Stimulated activated CD4-positive, alpha-beta T cell treated with anti-CD3 and anti-CD28 coated beads, Interleukin-12 subunit alpha, Interleukin-12 subunit beta, amount 100 ng/mL, for 24 hours (primary cell): Measurements from ENCODE around the gene CD84.
"Not testable (repeated sequence)": the region's sequence is repeated elsewhere in the genome, so short reads cannot be mapped to it uniquely, and the experiment has no call there.

Experiments
- DNase-seq, 2 experiments: peaks; one replicate each; pipeline ENCODE4 v3.0.0-alpha.2; 2020; ENCODE audit warnings: low read depth in 2 of 2

The CD84 gene

GRCh38 chr1:160540859-160541233 lies 38.5 kb downstream of the CD84 start:
- DNase-seq: no peak

- DNase-seq: peak in 1 of 2 experiments; percentile 24
Observed at GRCh38 chr1:160539990-160540858, 39.1 kb downstream of the CD84 start.

DNA sequence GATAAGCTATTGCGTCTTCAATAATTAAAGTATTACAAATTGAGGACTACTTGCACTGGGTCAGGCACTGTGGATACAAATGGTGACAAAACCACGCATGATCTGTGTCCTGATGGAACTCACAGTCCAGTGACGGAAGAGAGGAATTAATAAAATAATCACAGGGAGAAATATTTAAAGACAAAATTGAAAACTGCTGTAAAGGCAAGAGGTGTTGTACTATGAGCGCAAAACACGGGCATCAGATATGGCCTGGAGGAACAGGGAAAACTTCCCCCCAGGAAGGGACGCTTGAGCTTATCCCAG lies 39.7 kb downstream of the CD84 start:
- DNase-seq: no peak

- DNase-seq: no peak
Observed at GRCh38 chr1:160538985-160539651, 40.2 kb downstream of the CD84 start.

DNA sequence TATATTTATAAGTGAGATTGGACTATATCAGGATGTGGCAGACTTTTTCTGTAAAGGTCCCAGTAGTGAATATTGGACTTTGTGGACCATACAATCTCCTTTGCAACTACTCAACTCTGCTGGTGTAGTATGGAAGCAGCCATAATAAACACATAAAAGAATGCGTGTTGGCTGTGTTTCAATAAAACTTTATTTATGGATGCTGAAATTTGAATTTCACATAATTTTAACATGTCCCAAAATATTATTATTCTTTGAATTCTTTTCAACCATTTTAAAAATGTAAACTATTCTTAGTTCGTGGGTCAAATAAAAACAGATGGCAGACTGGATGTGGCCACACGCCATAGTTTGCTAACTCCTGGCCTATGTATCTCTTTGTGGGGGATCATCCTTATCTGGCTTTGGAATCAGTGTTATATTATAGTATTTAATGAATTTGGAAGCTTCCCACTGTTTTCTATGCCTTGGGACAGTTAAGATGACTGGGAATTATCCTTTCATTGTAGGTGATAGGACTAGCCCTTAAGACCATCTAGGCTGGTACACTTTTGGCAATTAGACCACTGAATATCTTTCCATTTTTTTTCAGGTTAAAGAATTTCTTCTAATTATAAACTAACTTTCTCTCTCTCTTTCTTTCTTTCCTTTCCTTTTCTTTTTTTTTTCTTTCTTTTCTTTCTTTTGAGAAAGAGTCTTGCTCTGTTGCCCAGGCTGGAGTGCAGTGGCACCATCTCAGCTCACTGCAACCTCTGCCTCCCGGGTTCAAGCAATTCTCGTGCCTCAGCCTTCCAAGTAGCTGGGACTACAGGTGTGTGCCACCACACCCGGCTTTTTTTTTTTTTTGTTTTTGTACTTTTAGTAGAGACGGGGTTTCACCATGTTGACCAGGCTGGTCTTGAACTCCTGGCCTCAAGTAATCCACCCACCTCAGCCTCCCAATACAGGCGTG lies 41.3 kb downstream of the CD84 start:
- no peak for DNase-seq

- DNase-seq: no peak
Observed at GRCh38 chr1:160534823-160535605, 44.3 kb downstream of the CD84 start.

DNA sequence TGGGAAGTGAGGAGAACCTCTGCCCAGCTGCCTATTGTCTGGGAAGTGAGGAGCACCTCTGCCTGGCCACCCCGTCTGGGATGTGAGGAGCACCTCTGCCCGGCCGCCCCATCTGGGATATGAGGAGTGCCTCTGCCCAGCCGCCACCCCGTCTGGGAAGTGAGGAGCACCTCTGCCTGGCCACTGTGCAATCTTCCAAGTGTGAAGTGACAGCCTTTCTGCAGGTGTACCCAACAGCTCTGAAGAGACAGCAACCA lies 46.8 kb downstream of the CD84 start:
- DNase-seq: not testable (repeated sequence)

DNA sequence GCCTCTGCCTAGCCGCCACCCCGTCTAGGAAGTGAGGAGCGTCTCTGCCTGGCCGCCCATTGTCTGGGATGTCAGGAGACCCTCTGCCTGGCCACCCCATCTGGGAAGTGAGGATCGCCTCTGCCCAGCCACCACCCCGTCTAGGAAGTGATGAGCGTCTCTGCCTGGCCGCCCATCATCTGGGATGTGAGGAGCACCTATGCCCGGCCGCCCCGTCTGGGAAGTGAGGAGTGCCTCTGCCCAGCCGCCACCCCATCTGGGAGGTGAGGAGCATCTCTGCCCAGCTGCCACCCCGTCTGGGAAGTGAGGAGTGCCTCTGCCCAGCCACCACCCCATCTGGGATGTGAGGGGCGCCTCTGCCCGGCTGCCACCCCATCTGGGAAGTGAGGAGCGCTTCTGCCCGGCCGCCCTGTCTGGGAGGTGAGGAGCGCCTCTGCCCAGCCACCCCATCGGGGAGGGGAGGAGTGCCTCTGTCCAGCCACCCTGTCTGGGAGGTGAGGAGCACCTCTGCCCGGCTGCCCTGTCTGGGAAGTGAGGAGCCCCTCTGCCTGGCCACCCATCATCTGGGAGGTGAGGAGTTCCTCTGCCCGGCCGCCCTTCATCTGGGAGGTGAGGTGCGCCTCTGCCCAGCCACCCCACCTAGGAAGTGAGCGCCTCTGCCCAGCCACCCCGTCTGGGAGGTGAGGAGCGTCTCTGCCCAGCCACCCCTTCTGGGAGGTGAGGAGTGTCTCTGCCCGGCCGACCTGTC lies 47.3 kb downstream of the CD84 start:
- DNase-seq: not testable (repeated sequence)

DNA sequence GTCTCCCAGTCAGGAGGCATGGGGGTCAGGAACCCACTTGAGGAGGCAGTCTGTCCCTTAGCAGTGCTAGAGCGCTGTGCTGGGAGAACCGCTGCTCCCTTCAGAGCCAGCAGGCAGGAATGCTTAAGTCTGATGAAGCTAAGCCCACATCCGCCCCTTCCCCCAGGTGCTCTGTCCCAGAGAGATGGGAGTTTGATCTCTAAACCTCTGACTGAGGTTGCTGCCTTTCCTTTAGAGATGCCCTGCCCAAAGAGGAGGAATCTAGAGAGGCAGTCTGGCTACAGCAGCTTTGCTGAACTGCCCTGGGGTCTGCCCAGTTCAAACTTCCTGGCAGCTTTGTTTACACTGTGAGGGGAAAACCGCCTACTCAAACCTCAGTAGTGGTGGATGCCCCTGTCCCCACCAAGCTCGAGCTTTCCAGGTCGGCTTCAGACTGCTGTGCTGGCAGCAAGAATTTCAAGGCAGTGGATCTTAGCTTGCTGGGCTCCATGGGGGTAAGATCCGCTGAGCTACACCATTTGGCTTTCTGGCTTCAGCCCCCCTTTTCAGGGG lies 49.8 kb downstream of the CD84 start:
- DNase-seq: not testable (repeated sequence)

DNA sequence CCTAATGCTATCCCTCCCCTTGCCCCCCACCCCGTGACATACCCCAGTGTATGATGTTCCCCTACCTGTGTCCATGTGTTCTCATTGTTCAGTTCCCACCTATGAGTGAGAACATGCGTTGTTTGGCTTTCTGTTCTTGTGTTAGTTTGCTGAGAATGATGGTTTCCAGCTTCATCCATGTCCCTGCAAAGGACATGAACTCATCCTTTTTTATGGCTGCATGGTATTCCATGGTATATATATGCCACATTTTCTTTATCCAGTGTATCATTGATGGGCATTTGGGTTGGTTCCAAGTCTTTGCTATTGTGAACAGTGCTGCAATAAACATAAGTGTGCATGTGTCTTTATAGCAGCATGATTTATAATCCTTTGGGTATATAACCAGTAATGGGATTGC lies 55.5 kb downstream of the CD84 start:
- not testable (repeated sequence) for DNase-seq

- peak in 1 of 2 experiments; percentile 52 for DNase-seq
Observed at GRCh38 chr1:160522622-160523345, 56.5 kb downstream of the CD84 start, which contains the start of gene SLAMF6. Gene SLAMF6 (minus strand): TSS chr1:160523255. CDS start chr1:160523192, 63 bp downstream.

GRCh38 chr1:160522136-160522535 lies 57.2 kb downstream of the CD84 start:
- DNase-seq: no peak

DNA sequence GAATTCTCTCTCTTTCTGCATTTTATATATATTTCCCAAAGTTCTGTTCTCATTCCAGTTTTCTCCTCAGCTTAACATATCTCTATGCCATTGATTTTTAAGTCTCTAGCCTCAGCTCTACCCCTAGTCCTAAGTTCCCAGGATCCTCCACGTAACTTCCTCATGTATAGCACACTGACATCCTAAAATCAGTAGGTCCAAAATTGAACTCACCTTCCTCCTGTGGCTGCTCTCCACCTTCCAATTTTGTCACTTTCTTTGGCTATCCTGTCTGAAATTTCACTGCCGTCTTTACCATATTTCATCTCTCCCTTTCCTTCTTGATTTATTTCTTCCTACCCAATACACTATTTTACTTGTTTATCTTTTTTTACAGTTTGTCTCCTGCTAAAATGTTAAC lies 57.7 kb downstream of the CD84 start:
- no peak for DNase-seq

DNA sequence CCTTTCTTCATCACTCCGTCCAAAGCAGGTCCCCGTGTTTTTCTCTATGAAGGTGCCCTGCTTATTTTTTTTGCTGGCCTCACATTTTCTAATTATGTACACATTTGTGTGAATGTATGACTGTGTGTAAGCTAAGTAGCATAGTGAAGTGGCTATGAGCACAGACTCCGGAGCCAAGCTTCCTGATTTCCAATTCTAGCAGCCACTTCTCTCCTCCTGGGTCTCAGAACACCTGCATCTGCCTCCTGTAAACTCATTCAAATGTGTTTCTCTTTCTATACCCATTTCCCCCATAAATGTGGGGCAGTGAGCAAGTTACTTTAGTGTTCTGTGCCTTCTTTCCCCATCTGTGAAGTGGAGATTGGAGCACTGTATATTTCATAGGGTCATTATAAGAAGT lies 58.3 kb downstream of the CD84 start:
- no peak for DNase-seq

GRCh38 chr1:160520582-160520981 lies 58.7 kb downstream of the CD84 start:
- no peak for DNase-seq

DNA sequence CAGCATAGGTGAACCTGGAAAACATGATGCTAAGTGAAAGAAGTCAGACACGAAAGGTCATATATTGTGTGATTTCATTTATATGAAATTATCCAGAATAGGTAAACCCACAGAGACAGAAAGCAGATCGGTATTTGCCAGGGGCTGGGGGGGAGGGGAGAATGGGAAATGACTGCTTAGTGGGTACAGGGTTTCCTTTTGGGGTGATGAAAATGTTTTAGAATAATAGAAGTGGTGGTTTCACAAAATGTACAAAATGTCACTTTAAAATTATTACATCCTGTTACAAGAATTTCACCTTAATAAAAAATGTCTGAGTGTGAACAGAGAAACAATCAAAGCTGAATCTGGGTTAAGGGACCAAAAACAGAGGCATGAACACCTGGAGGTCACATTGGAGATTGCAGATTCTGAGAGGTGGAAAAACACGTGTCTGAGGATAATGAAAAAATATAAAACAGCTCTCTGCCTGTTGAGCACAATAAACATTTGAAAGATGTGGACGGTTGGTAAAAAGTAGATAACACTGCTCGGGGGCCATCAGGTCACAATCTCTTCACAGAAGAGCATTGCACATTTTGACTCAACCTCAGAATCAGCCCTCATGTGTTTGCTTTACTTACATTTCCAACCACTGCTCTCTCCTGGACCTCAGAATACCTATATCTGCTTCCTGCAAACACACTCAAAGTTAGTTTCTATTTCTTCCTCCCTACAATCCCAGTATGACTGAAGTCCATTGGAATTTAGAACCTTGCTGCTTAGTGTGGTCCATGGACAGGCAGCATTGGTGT lies 59.5 kb downstream of the CD84 start:
- DNase-seq: no peak

GRCh38 chr1:160517519-160517918 lies 61.8 kb downstream of the CD84 start:
- DNase-seq: not testable (repeated sequence)

GRCh38 chr1:160515908-160516307 lies 63.4 kb downstream of the CD84 start:
- not testable (repeated sequence) for DNase-seq

GRCh38 chr1:160504651-160505050 lies 74.6 kb downstream of the CD84 start:
- no peak for DNase-seq
